GM23338 (cell line): ENCODE data around the gene PLSCR2.

Source experiments
- CREB1 ChIP-seq: fragments of 250-450 bp; sonication (Bioruptor Pico); IDR thresholded peaks from 2 replicates; pipeline ENCODE4 v1.5.0; 2020; ENCODE audit warnings: low read depth, mild to moderate bottlenecking, moderate library complexity
- EZH2 ChIP-seq: fragments of 200-600 bp; sonication (generic); IDR thresholded peaks from one replicate; pipeline ENCODE4 v1.8.0; 2017; ENCODE audit warnings: antibody characterized with exemption, mild to moderate bottlenecking, low read depth; ENCODE audit not compliant: unreplicated experiment
- JUNB ChIP-seq: IDR thresholded peaks from one replicate; pipeline ENCODE4 v1.6.1; 2016; ENCODE audit warnings: antibody characterized with exemption; ENCODE audit not compliant: unreplicated experiment
- NANOG ChIP-seq: IDR thresholded peaks from 2 replicates; pipeline ENCODE4 v1.6.1; 2016; ENCODE audit warnings: antibody characterized with exemption, borderline replicate concordance
- POLR2AphosphoS5 ChIP-seq: IDR thresholded peaks from 2 replicates; pipeline ENCODE4 v1.6.1; 2016; ENCODE audit warnings: antibody characterized with exemption, low read depth
- REST ChIP-seq: IDR thresholded peaks from one replicate; pipeline ENCODE4 v1.6.1; 2018; ENCODE audit warnings: antibody characterized with exemption; ENCODE audit not compliant: unreplicated experiment
- STAT1 ChIP-seq: IDR thresholded peaks from one replicate; pipeline ENCODE4 v1.6.1; 2016; ENCODE audit warnings: antibody characterized with exemption; ENCODE audit not compliant: unreplicated experiment
- TF ChIP-seq, protein P1 (sequence below), 2 experiments: fragments of 200-600 bp in 1 of 2; sonication (generic) in 1 of 2; conservative IDR thresholded peaks; 2 replicates each; pipeline versions ENCODE4 v1.5.1 to v1.6.1; 2016 to 2017; ENCODE audit warnings: antibody characterized with exemption in 2 of 2, low read depth in 2 of 2, mild to moderate bottlenecking in 2 of 2, moderate library complexity in 1 of 2
- TF ChIP-seq, protein P2 (sequence below): IDR thresholded peaks from 2 replicates; pipeline ENCODE4 v1.6.1; 2016; ENCODE audit warnings: antibody characterized with exemption

DNA sequence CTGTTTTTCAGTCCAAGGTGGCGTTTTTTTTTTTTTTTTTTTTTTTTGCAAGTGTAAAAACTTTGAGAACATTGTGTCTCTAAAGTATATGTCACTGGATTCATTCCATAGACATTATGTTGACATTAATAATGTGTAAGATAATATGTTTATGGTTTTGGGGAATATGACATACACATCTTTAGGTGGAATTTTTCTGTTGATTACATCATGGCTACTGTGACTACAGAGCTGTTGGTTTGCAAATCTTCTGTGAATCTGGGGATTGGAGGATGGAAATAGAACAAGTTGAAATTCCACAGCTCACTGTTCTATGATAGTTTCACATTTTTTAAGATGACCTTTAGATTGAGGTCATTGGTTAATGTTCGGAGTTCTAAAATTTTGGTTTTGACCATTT lies 24.4 kb upstream of the PLSCR2 start:
- no peak for TF ChIP-seq REST
- TF ChIP-seq, protein P1, sequence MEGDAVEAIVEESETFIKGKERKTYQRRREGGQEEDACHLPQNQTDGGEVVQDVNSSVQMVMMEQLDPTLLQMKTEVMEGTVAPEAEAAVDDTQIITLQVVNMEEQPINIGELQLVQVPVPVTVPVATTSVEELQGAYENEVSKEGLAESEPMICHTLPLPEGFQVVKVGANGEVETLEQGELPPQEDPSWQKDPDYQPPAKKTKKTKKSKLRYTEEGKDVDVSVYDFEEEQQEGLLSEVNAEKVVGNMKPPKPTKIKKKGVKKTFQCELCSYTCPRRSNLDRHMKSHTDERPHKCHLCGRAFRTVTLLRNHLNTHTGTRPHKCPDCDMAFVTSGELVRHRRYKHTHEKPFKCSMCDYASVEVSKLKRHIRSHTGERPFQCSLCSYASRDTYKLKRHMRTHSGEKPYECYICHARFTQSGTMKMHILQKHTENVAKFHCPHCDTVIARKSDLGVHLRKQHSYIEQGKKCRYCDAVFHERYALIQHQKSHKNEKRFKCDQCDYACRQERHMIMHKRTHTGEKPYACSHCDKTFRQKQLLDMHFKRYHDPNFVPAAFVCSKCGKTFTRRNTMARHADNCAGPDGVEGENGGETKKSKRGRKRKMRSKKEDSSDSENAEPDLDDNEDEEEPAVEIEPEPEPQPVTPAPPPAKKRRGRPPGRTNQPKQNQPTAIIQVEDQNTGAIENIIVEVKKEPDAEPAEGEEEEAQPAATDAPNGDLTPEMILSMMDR (conservative IDR thresholded peaks at IDR 0.05; ENCODE audit: low read depth in 2 of 2), result no peak
- no peak for TF ChIP-seq POLR2AphosphoS5
- TF ChIP-seq EZH2, result no peak
- TF ChIP-seq, protein P2, sequence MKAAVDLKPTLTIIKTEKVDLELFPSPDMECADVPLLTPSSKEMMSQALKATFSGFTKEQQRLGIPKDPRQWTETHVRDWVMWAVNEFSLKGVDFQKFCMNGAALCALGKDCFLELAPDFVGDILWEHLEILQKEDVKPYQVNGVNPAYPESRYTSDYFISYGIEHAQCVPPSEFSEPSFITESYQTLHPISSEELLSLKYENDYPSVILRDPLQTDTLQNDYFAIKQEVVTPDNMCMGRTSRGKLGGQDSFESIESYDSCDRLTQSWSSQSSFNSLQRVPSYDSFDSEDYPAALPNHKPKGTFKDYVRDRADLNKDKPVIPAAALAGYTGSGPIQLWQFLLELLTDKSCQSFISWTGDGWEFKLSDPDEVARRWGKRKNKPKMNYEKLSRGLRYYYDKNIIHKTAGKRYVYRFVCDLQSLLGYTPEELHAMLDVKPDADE, result no peak
- no peak for TF ChIP-seq NANOG
- TF ChIP-seq STAT1, result no peak
- TF ChIP-seq CREB1 (CRISPR knock-in tag), result no peak
- TF ChIP-seq JUNB, result no peak
